Left lung (tissue), 10 donors: ENCODE data around the gene KDM2B. TPM values are rescaled to one million over a fixed set of nuclear protein-coding genes. Genes with fewer than 3 reads are reported as not detected.

Experiments
- ATAC-seq: fragments of 200-7000 bp; cut with Tn5 transposase; one replicate; pipeline ENCODE4 v1.9.1; 2020; ENCODE audit warnings: moderate library complexity
- DNase-seq, 4 donors: peaks; one replicate each; pipeline ENCODE4 v3.0.0-alpha.2; 2013 to 2020
- H3K27ac ChIP-seq, 2 donors: fragments of 200-600 bp; sonication (generic) in 1 of 2; one replicate each; pipeline versions ENCODE4 v1.5.0 to v1.8.0; 2020 to 2021
- H3K27me3 ChIP-seq, 2 donors: fragments of 200-600 bp; sonication (generic) in 1 of 2; one replicate each; pipeline versions ENCODE4 v1.5.0 to v1.8.0; 2020 to 2021
- H3K36me3 ChIP-seq, 2 donors: fragments of 200-600 bp; sonication (generic) in 1 of 2; one replicate each; pipeline versions ENCODE4 v1.5.0 to v1.8.0; 2020 to 2021
- H3K4me1 ChIP-seq, 2 donors: fragments of 200-600 bp; one replicate each; pipeline ENCODE4 v1.8.0; 2021
- H3K4me3 ChIP-seq, 2 donors: fragments of 200-600 bp; sonication (generic) in 1 of 2; one replicate each; pipeline versions ENCODE4 v1.5.0 to v1.8.0; 2020 to 2021; ENCODE audit warnings: mild to moderate bottlenecking in 1 of 2
- H3K9me3 ChIP-seq, 2 donors: fragments of 200-600 bp; sonication (generic) in 1 of 2; one replicate each; pipeline versions ENCODE4 v1.5.0 to v1.8.0; 2020 to 2021
- CTCF ChIP-seq, 2 donors: fragments of 200-600 bp; sonication (generic) in 1 of 2; IDR thresholded peaks; one replicate each; pipeline versions ENCODE4 v1.5.0 to v1.8.0; 2021; ENCODE audit warnings: antibody characterized with exemption in 2 of 2
- intact Hi-C, 2 donors: fragments of 100-400 bp; cut with DNase I; formaldehyde crosslinking; loops; one replicate each; pipeline versions ENCODE4 v1.11.2 to v1.14.2; 2022
- polyA plus RNA-seq, 6 donors: library from polyadenylated mRNA; unstranded; fragments of 120-200 nt; gene quantifications; one replicate each; pipeline ENCODE4 v1.2.1, GENCODE V29; 2013; ENCODE audit not compliant: insufficient read length in 6 of 6
- total RNA-seq, 2 donors: library from RNA; stranded (reverse); fragmentation: NEBNext Ultra II Directional; extraction: Animal tissue kit (Norgen Biotek cat#: 25700); gene quantifications; one replicate each; pipeline ENCODE4 v1.2.1, GENCODE V29; 2021
- donor health status: DM: no; HTN: yes; CAD: no.
- donor health status: DM: no; HTN: no; CAD: no.

The KDM2B gene
- total and polyA plus RNA-seq, 8 donors, result 22.9 to 44.7 (median 38.0) TPM

GRCh38 chr12:121464331-121464730 lies 116.5 kb downstream of the KDM2B start:
- H3K9me3 ChIP-seq, result no peaks in the 10 kb centered on the region
- ATAC-seq (no peak), DNase-seq (no peak)
- no peak overlapping the region for H3K27ac ChIP-seq
- H3K4me3 ChIP-seq, result no peak overlapping the region
- no peaks in the 10 kb centered on the region for H3K27me3 ChIP-seq
- TF ChIP-seq CTCF (IDR thresholded peaks at IDR 0.05), result no peak
- H3K4me1 ChIP-seq, result peaks cover 3 to 24% of the 10 kb centered on the region in 2 donors
- intact Hi-C loops, result no loop called here
- no peaks in the 10 kb centered on the region for H3K36me3 ChIP-seq

DNA sequence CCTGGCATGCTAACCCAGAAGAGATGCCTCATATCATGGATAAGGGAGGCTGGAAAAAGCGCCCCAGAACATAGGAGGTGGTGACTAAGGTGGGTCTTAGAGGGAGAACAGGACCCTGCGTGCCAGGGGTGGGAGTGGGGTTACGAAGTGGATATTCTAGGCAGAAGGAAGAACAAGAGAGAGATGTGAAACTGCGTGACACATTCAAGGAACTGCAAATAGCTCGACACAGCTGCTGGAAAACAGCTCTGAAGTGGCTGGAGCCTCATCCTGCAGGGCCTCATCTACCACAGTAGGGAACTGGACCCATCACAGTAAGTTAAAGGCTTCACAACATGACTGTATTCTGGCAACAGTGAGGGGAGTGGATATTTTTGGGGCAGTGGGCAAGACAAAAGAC lies 119.8 kb downstream of the KDM2B start:
- Histone ChIP-seq H3K4me3 (no peak overlapping the region), H3K9me3 (no peaks in the 10 kb centered on the region), H3K4me1 (peaks cover under 1 to 19% of the 10 kb centered on the region in 2 donors), H3K27me3 (no peaks in the 10 kb centered on the region), H3K27ac (no peak overlapping the region), H3K36me3 (no peaks in the 10 kb centered on the region)
- intact Hi-C loops, result no loop called here
- DNase-seq (no peak), ATAC-seq (no peak)
- TF ChIP-seq CTCF (IDR thresholded peaks at IDR 0.05), result no peak

DNA sequence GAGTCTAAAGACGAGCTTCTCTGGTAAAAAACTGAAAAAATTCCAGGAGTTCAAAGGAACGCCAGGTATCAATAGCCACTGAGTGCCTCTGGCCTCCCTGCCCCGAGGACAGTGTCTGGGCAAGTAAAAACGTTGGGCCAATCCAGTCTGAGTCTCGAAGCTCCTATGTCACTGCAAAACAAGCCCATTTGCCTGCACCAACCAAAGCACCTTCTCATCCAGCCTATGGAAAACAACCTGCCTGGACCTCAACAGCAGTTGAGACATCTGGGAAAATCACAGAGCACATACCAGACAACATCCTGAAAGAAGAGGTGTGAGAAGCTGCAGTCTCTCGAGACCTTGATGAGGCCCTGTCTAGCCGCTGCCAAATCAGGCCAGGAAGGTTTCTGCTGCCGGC lies 124.3 kb downstream of the KDM2B start:
- H3K9me3 ChIP-seq, result no peaks in the 10 kb centered on the region
- ATAC-seq, result no peak
- peaks cover 0 to 31% of the 10 kb centered on the region in 2 donors for H3K4me1 ChIP-seq
- H3K27ac ChIP-seq, result no peak overlapping the region
- peaks cover 0 to 15% of the 10 kb centered on the region in 2 donors for H3K36me3 ChIP-seq
- DNase-seq, result peak in 1 of 4 donors; percentile 39
- intact Hi-C loops, result no loop called here
- no peaks in the 10 kb centered on the region for H3K27me3 ChIP-seq
- TF ChIP-seq CTCF (IDR thresholded peaks at IDR 0.05), result no peak
- no peak overlapping the region for H3K4me3 ChIP-seq

DNA sequence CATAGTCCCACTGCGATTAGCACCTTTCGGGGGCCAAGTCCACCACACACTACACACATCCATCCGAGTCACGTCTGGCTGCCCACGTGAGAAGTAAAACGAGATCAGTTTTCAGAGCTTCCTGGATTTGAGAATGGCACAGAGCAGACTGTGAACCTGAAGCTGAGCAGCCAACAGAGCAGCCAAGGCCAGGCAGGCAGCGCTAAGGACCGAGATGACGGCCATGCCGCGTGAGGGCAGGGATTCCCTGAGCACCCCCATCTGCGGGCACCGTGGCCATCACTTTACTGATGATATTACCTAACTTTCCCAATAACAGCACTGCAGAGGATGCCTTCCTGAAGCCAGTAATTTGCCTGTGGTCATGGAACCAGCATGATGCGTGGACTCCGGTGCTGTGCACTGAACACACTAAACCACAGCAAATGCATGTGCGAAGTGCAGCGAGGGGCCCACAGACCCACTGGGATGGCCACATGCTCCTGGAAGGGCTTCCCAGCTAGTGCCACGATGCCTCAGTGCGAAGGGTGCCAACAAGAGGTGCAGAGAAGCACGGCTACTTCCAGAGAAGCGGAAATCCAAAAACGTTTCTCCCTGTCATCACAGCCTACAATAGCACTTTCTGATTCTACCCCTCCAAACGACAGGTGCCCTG lies 124.9 kb downstream of the KDM2B start:
- intact Hi-C loops, result no loop called here
- Histone ChIP-seq H3K4me3 (no peak overlapping the region), H3K4me1 (peaks cover 0 to 34% of the 10 kb centered on the region in 2 donors), H3K27ac (no peak overlapping the region), H3K27me3 (no peaks in the 10 kb centered on the region), H3K9me3 (no peaks in the 10 kb centered on the region), H3K36me3 (peaks cover 0 to 15% of the 10 kb centered on the region in 2 donors)
- no peak for TF ChIP-seq CTCF (IDR thresholded peaks at IDR 0.05)
- DNase-seq (peak in 1 of 4 donors; percentile 49), ATAC-seq (no peak)

DNA sequence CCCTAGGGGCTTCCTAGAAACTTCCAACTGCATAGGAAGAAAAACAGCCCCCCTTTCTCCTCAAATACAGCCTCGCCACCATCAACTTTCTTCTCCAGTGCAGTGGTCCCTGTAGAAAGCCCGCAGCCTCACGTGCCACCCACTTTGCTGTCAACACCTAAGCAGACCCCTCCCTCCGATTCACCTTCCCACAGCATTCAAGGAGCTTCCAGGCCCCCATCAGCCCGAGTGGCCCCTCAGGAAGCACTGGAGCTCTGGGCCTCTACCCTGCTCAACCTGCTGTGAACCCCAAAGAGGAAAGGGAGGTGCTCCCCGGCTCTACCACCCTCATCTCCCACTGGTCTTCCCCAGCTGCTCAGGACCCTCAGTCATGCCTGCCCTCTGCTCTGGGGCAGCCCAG lies 125.9 kb downstream of the KDM2B start:
- H3K9me3 ChIP-seq, result no peaks in the 10 kb centered on the region
- TF ChIP-seq CTCF (IDR thresholded peaks at IDR 0.05), result no peak
- intact Hi-C loops, result no loop called here
- H3K4me3 ChIP-seq, result no peak overlapping the region
- ATAC-seq, result no peak
- no peak overlapping the region for H3K27ac ChIP-seq
- DNase-seq, result no peak
- peaks cover 0 to 15% of the 10 kb centered on the region in 2 donors for H3K36me3 ChIP-seq
- peaks cover 4 to 42% of the 10 kb centered on the region in 2 donors for H3K4me1 ChIP-seq
- no peaks in the 10 kb centered on the region for H3K27me3 ChIP-seq
